NT2/D1 (cell line): Measurements from ENCODE around the gene PANX2.

Experiments used
- SUZ12 ChIP-seq: IDR thresholded peaks from 2 replicates; pipeline ENCODE4 v1.6.1; 2011; ENCODE audit not compliant: insufficient read length, insufficient read depth; ENCODE audit errors: extremely low read depth
- YY1 ChIP-seq: IDR thresholded peaks from 2 replicates; pipeline ENCODE4 v1.6.1; 2011; ENCODE audit not compliant: insufficient read length, insufficient read depth
- ZNF274 ChIP-seq: IDR thresholded peaks from 2 replicates; pipeline ENCODE4 v1.6.1; 2011; ENCODE audit warnings: mild to moderate bottlenecking, low read depth, low read length

DNA sequence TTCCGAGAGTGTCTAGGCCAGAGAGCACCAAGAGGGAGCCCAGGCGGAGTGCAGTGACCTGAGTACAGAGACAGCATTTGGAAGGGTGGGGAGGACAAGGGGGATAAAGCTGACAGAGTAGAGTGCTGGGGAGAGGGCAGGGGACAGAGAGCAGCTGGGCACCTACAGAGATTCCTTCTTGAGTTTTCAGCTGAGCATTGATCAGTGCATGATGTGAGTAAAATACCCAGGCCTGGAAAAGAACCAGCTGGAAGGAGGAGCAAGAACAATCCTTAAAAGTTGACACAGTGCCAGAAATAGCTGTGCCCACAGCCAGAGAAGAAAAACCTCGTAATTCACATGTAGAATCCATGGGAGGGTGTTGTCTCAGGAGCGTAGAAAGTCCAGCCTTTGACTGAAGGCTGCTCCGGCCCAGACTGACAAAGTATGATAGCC lies 33.9 kb upstream of the PANX2 start:
- TF ChIP-seq SUZ12 (no peak), ZNF274 (no peak), YY1 (no peak)
